ENCODE data around the gene COPS4.
"Not testable (repeated sequence)": the region's sequence is repeated elsewhere in the genome, so short reads cannot be mapped to it uniquely, and the experiment has no call there.

Gene COPS4

GRCh38 chr4:83034630-83035494 is at the start of gene COPS4:
Gene COPS4 (plus strand): TSS chr4:83035183. CDS start chr4:83035225, 42 bp downstream.
- peak; percentile 97 for DNase-seq (ENCODE audit: low spot score)

GRCh38 chr4:82987519-82987918 is 47.5 kb upstream of the COPS4 start:
- DNase-seq (ENCODE audit: low spot score): not testable (repeated sequence)

DNA sequence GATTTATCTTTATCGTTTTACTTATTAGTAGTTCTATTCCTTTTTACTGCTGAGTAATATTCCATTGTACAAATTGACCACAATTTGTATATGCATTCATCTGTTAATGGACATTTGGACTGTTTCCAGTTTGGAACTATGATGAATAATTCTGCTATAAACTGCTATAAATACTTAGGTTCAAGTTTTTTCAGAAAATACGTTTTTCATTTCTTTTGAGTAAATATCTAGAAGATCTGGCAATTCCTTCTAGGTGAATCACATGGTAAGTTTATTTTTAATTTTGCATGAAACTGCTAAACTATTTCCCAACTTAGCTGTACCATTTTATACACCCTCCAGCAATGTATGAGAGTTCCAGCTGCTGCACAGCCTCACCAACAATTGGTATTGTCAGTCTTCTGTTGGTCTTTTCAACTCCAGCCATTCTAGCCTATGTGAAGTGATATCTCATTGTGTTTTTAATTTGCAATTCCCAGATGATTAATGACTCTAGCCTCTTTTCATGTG is 46.6 kb upstream of the COPS4 start:
- DNase-seq (ENCODE audit: low spot score): peak; percentile 55

DNA sequence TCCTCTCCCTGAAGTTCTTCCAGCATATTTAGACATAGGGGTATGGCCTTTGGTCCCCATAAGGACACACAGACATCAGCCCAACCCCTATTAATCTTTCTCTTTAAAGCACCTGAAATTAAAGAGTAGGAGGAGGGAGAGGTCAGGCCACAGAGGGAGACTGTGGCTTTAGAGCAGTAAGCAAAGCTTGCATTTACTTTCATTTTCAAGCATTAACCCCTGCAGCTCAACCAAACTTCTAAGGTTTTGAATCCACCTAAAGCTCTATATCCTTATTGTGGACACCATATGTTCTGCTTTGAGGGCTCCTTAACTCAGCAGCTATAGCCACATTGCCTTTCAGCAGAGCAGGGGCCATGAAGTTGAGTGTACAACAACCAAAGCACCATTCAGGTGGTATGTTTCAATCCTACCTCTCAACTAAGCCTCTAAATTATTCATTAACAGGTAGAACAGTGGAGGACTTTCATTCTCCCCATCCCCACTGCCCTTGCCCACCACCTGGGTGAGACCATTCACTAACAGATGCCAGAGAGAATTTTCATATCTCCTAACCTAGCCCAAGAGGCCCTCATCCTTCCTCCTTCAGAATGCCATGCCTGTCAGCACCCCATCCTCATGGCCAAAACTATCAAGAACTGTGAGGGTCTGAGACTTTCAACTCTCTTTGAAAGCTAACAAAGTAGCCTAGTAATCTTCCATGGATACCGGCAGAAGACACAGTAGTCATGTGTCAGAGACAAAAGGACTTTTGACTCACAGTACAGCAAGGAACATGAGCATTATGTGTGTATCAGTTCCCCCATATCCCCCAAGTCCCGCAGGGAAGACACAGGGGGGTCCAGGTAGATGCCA is 45.2 kb upstream of the COPS4 start:
- no peak for DNase-seq (ENCODE audit: low spot score)

- no peak for DNase-seq (ENCODE audit: low spot score)
Observed at GRCh38 chr4:82994834-82995233, 40.1 kb upstream of the COPS4 start.

GRCh38 chr4:82998898-82999297 is 36.1 kb upstream of the COPS4 start:
- no peak for DNase-seq (ENCODE audit: low spot score)

- no peak for DNase-seq (ENCODE audit: low spot score)
Observed at GRCh38 chr4:83002329-83002728, 32.7 kb upstream of the COPS4 start.

DNA sequence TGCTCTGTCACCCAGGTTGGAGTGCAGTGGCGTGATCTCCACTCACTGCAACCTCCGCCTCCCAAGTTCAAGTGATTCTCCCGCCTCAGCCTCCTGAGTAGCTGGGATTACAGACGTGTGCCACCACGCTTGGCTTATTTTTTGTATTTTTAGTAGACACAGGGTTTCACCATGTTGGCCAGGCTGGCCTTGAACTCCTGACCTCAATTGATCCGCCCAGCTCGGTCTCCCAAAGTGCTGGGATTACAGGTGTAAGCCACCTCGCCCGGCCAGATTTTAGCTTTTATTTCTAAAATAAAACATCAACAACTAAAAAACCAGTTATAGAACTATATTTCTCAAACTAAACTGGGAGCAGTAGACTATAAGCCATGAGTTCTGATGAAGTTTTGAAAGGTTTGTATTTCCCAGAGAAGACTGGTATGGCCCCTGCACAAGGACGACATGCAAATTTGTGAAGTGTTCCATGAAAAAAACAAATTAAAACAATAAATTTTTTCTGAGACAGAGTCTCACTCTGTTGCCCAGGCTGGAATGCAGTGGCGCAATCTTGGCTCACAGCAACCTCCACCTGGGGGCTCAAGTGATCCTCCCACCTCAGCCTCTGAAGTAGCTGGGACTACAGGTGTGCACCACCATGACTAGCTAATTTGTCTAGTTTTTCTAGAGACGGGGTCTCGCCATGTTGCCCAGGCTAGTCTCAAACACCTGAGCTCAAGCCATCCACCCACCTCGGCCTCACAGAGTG is 31.8 kb upstream of the COPS4 start:
- DNase-seq (ENCODE audit: low spot score): not testable (repeated sequence)

GRCh38 chr4:83009529-83009928 is 25.5 kb upstream of the COPS4 start:
- no peak for DNase-seq (ENCODE audit: low spot score)

GRCh38 chr4:83010111-83010521 is 24.9 kb upstream of the COPS4 start:
- peak; percentile 36 for DNase-seq (ENCODE audit: low spot score)

DNA sequence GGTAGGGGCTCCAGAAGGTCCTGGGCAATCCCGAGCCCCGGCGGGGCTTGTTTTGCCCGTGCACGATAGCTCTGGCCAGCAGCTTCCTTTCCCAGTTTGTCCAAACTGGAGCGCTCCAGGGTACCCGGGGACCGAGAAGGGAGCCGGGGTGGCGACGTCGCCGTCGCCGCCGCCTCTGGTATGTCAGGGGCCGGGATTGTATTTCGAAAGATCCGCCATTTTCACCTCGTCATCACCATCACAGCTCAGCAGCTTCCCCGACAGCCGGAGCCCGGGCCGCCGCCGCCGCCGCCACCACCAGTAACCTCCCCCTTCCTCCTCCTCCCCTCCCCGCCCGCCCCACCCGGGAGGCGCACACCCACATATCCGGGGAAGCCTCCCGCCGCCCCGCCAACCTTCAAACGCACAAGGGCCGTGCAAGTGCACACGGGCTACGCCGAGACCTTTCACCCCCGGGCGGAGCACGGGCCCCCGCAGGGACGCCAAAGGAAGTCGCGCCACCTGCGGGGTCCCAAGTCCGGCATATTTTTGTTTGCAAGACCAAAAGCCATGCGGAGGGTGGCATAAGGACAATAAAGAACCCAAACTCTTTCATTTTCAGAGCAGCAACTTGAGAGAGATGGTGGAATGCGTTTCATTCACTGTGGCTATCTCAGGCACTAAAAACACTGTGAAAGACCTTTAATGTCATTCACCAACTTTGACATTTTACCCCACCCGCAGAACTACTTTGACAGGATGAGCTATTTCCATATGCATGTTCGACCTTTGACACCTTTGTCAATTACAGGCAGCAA is 24.3 kb upstream of the COPS4 start, which contains the start of gene LIN54:
Gene LIN54, minus strand, starts transcription at position 302 of the 797 bp plus-strand sequence. CDS start 25,979 bp downstream, outside the sequence.
- peak; percentile 94 for DNase-seq (ENCODE audit: low spot score)

- DNase-seq (ENCODE audit: low spot score): no peak
Observed at GRCh38 chr4:83011689-83012199, 23.2 kb upstream of the COPS4 start.

DNA sequence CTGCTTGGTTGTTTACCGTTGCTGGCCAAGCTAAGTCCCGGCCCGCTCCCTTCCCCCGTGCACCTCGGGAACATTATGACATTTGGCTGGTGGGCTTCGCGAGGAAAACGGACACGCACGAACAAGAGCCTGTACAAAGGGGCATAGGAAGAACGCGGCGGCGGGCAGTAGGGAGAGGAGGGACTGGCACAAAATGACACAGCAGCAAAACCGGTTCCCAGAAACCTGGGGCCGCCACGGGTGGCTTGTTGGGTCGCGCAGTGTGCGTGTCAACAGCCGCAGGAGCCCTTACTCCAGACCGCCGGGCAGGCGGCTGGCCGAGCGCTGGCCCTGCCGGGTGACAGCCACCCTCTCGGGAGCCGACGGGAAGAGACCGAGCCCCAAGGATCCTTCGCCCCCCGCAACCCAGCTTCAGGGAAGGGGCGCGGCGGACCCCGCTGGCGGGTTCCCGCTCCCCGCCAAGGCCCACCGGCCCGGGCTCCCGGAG is 22.7 kb upstream of the COPS4 start:
- no peak for DNase-seq (ENCODE audit: low spot score)

- DNase-seq (ENCODE audit: low spot score): peak; percentile 98
Observed at GRCh38 chr4:83012687-83013419, 22.1 kb upstream of the COPS4 start.

- DNase-seq (ENCODE audit: low spot score): no peak
Observed at GRCh38 chr4:83013420-83013867, 21.5 kb upstream of the COPS4 start.

DNA sequence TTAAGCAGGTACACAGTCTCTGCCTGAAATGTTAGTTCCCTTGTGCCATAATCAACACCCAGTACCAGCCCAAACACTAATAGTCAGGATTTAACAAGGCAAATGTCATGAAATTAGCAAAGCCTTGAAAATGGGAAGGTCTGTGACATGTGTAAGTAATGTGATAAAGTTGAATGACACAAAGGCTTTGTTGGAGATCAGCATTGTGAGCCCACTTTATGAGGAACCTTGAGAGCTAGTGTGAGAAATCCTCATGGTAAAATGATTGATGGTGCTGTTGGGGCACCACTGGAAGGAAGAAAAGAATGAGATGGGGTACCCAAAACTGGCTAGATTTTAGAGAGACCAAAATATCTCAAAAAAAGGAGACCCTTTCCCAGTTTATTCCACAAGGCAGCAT is 21.1 kb upstream of the COPS4 start:
- DNase-seq (ENCODE audit: low spot score): no peak

DNA sequence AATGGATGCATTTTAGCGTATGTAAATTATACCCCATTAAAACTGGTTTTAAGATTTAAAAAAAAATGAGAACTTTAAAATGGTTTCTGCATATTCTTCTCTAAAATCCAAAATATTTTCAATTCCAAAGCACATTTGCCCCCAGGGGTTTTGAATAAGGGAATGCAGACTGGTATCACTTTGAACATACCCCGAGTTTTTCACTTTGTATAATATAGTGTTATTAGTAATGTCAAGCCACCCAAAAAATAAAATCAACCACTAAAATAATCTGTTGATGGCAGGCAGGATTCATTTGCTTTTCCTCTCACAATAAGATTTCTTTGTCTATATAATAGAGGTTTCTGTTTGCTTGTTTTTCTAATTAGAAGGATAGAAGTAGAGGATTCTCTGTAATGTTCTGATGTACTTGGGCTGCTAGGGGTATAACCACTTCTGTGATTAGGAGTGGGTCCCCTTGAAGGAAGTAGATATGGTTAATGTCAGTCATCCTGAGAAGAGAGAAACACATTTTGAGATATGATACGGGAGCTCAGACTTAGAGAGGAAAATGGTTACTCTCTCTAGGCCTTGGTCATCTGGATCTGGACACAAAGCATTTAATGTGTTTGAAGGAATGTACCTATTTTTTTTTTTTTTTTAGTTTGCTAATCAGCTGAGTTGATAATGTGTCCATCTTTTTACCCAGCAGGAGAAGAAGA is 15.0 kb upstream of the COPS4 start:
- DNase-seq (ENCODE audit: low spot score): no peak

DNA sequence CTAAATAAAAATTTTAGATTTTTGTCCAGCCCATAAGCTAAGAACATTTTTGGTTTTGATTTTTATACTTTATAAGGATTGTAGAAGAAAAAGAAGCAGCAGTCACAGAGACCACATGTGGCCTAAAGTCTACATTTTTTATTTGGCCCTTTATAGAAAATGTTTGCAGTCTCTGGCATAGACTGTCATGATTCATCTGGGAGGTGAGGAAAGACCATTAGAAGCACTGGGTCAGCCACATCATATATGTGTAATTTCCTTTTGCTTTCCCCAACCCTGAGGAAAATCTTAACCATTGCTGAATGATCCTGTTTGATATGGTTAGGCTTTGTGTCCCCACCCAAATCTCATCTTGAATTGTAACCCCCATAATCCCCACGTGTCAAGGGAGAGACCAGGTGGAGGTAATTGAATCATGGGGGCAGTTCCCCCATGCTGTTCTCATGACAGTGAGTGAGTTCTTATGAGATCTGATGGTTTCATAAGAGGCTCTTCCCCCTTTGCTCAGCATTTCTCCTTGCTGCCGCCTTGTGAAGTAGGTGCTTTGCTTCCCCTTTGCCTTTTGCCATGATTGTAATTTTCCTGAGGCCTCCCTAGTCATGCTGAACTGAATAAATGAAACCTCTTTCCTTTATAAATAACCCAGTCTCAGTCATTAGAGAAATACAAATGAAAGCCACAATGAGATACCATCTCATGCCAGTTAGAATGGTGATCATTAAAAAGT is 12.1 kb upstream of the COPS4 start:
- peak; percentile 53 for DNase-seq (ENCODE audit: low spot score)
